HepG2 (cell line): ENCODE data around the gene EID3. TPM values are rescaled to one million over a fixed set of nuclear protein-coding genes. Genes with fewer than 3 reads are reported as not detected.
A peak's percentile ranks its signal among the peaks of the same experiment; 100 is the strongest.

Source experiments
- CHCHD3 ChIP-seq: sonication (generic); formaldehyde crosslinking; IDR thresholded peaks from 2 replicates; pipeline ENCODE4 v1.8.0; 2022; ENCODE audit warnings: mild to moderate bottlenecking, missing genetic modification reagents, moderate library complexity
- DMTF1 ChIP-seq: sonication (generic); formaldehyde crosslinking; IDR thresholded peaks from 2 replicates; pipeline ENCODE4 v1.4.0; 2020; ENCODE audit warnings: mild to moderate bottlenecking, missing genetic modification reagents
- ELF1 ChIP-seq: sonication (generic); formaldehyde crosslinking; IDR thresholded peaks from 2 replicates; pipeline ENCODE4 v1.4.0; 2020; ENCODE audit warnings: missing genetic modification reagents
- HOXA5 ChIP-seq: sonication (generic); formaldehyde crosslinking; IDR thresholded peaks from 2 replicates; pipeline ENCODE4 v1.4.0; 2020; ENCODE audit warnings: missing genetic modification reagents
- MXD1 ChIP-seq: sonication (generic); formaldehyde crosslinking; IDR thresholded peaks from 2 replicates; pipeline ENCODE4 v1.4.0; 2020; ENCODE audit warnings: mild to moderate bottlenecking, missing genetic modification reagents
- NCOR1 ChIP-seq: fragments of 200-600 bp; sonication (generic); IDR thresholded peaks from 2 replicates; pipeline ENCODE4 v1.7.0; 2017; ENCODE audit warnings: antibody characterized with exemption, low read length, borderline replicate concordance
- NFKBIZ ChIP-seq: IDR thresholded peaks from 2 replicates; pipeline ENCODE4 v1.6.1; 2018; ENCODE audit warnings: missing genetic modification reagents, missing compliant biosample characterization
- THAP9 ChIP-seq: sonication (generic); formaldehyde crosslinking; IDR thresholded peaks from 2 replicates; pipeline ENCODE4; 2020; ENCODE audit warnings: missing genetic modification reagents, mild to moderate bottlenecking, borderline replicate concordance
- XRCC5 ChIP-seq: fragments of 200-400 bp; formaldehyde crosslinking; optimal IDR thresholded peaks from 2 replicates; pipeline ENCODE3; 2017; ENCODE audit warnings: mild to moderate bottlenecking, low read length
- ZNF180 ChIP-seq: sonication (generic); formaldehyde crosslinking; IDR thresholded peaks from 2 replicates; pipeline ENCODE4 v1.4.0; 2020; ENCODE audit warnings: low read depth, missing genetic modification reagents, borderline replicate concordance
- ZNF282 ChIP-seq: fragments of 450-650 bp; IDR thresholded peaks from 2 replicates; pipeline ENCODE4 v1.6.1; 2018; ENCODE audit not compliant: partially characterized antibody
- ZNF614 ChIP-seq: IDR thresholded peaks from 2 replicates; pipeline ENCODE4 v1.6.1; 2018; ENCODE audit warnings: missing biosample characterization, missing genetic modification reagents, inconsistent platforms, borderline replicate concordance
- ZNF652 ChIP-seq: IDR thresholded peaks from 2 replicates; pipeline ENCODE4 v1.6.1; 2016; ENCODE audit warnings: low read depth, borderline replicate concordance
- ZNF781 ChIP-seq: sonication (generic); formaldehyde crosslinking; IDR thresholded peaks from 2 replicates; pipeline ENCODE4 v1.5.1; 2020; ENCODE audit warnings: borderline replicate concordance, mild to moderate bottlenecking, missing genetic modification reagents; ENCODE audit errors: not compliant biosample characterization
- ZSCAN21 ChIP-seq: sonication (generic); formaldehyde crosslinking; IDR thresholded peaks from 2 replicates; pipeline ENCODE4 v1.8.0; 2022; ENCODE audit warnings: mild to moderate bottlenecking, missing genetic modification reagents, moderate library complexity, borderline replicate concordance
- ZSCAN31 ChIP-seq: sonication (generic); formaldehyde crosslinking; IDR thresholded peaks from 2 replicates; pipeline ENCODE4 v1.5.0; 2020; ENCODE audit warnings: low read depth, mild to moderate bottlenecking, missing genetic modification reagents
- polyA plus RNA-seq, 8 experiments: library from polyadenylated mRNA; depleted of rRNA in 3 of 8; stranded (reverse) in 7 of 8; unstranded in 1 of 8; fragments of >200 nt; fragmentation: Illumina TruSeq in 4 of 8; extraction: Trizol in 4 of 8; gene quantifications; 2 replicates each; pipeline versions ENCODE4 v1.2.1 to v1.2.3, GENCODE V29; 2011 to 2016; ENCODE audit warnings: low read depth in 4 of 8, missing spikeins in 1 of 8, mixed read lengths in 1 of 8; ENCODE audit not compliant: insufficient read depth in 1 of 8
- total RNA-seq, 5 experiments: library from RNA; depleted of rRNA; stranded (reverse); fragments of >200 nt; fragmentation: Illumina TruSeq; extraction: Trizol; gene quantifications; 2 replicates each; pipeline ENCODE4 v1.2.3, GENCODE V29; 2016; ENCODE audit warnings: low read depth in 1 of 5
- TF ChIP-seq, protein P1 (sequence below): IDR thresholded peaks from 2 replicates; pipeline ENCODE4 v1.6.1; 2012; ENCODE audit warnings: low read length, improper control_type of control experiment

Gene EID3
- total and polyA plus RNA-seq, 2 of the 13 experiments (the other 11 are each of a cell fraction or from before 2014, with no cell fraction given) = 0.38 to 4.5 TPM

DNA sequence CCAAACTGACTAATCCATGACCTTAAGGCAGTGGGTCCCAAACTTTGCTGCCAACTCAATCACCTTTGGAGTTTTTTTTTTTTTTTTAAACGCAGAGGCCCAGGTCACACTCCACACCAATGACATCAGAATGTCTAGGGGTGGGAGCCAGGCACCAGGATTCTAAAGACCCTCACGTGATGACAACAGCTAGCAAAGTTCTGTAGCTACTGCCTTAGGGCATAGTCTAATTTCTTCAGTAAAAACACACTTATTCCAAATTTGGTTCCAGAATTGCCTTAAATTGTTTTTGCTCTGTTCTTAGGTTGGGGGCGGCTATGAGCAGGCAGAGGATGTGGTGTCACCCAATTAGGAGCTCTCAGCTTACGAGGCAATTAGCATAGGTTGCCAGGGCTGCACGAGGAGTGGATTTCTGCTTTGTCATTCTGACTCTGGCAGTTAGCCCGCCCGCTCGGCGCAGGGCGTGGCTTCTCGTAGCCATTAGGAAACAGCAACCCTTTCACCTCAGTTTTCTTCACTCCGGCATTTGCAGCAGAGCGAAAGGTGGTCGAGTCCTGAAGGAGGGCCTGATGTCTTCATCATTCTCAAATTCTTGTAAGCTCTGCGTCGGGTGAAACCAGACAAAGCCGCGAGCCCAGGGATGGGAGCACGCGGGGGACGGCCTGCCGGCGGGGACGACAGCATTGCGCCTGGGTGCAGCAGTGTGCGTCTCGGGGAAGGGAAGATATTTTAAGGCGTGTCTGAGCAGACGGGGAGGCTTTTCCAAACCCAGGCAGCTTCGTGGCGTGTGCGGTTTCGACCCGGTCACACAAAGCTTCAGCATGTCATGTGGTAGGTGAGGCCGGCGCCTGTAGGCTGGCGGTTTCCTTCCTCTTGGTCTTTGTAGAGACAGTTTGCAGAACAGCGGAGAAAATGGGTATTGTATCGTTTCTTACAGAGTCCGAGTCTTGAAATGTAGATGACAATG is 16.7 kb upstream of the EID3 start (continued):
- TF ChIP-seq THAP9 (CRISPR knock-in tag) (peak; percentile 71; the same call in 1 of the 2 replicates), HOXA5 (no peak; the same call in 1 of the 2 replicates), ZNF180 (CRISPR knock-in tag) (no peak), ZNF282 (no peak), ELF1 (CRISPR knock-in tag) (peak; percentile 43; the same call in 1 of the 2 replicates), NFKBIZ (CRISPR knock-in tag) (no peak; the same call in 1 of the 2 replicates), DMTF1 (CRISPR knock-in tag) (no peak), ZNF614 (CRISPR knock-in tag) (peak; percentile 79; the same call in 1 of the 2 replicates), ZSCAN31 (no peak), ZNF652 (CRISPR knock-in tag) (0 out of 2 replicates have a peak, but pooled peaks have one; percentile 19), CHCHD3 (no peak), NCOR1 (0 out of 2 replicates have a peak, but pooled peaks have one; percentile 28), XRCC5 (no peak), ZNF781 (CRISPR knock-in tag) (peak; percentile 28), ZSCAN21 (CRISPR knock-in tag) (no peak), MXD1 (peak; percentile 51; the same call in 1 of the 2 replicates)
- TF ChIP-seq, protein P1, sequence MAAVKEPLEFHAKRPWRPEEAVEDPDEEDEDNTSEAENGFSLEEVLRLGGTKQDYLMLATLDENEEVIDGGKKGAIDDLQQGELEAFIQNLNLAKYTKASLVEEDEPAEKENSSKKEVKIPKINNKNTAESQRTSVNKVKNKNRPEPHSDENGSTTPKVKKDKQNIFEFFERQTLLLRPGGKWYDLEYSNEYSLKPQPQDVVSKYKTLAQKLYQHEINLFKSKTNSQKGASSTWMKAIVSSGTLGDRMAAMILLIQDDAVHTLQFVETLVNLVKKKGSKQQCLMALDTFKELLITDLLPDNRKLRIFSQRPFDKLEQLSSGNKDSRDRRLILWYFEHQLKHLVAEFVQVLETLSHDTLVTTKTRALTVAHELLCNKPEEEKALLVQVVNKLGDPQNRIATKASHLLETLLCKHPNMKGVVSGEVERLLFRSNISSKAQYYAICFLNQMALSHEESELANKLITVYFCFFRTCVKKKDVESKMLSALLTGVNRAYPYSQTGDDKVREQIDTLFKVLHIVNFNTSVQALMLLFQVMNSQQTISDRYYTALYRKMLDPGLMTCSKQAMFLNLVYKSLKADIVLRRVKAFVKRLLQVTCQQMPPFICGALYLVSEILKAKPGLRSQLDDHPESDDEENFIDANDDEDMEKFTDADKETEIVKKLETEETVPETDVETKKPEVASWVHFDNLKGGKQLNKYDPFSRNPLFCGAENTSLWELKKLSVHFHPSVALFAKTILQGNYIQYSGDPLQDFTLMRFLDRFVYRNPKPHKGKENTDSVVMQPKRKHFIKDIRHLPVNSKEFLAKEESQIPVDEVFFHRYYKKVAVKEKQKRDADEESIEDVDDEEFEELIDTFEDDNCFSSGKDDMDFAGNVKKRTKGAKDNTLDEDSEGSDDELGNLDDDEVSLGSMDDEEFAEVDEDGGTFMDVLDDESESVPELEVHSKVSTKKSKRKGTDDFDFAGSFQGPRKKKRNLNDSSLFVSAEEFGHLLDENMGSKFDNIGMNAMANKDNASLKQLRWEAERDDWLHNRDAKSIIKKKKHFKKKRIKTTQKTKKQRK = no peak
